GM23248 (cell line): Measurements from ENCODE around the gene PPL. TPM values are rescaled to one million over a fixed set of nuclear protein-coding genes. Genes with fewer than 3 reads are reported as not detected.

Experiments
- DNase-seq: peaks from one replicate; pipeline ENCODE4 v3.0.0-alpha.2; 2015
- H2AFZ ChIP-seq: fragments of 200-600 bp; sonication (generic); 2 replicates; pipeline ENCODE4 v1.6.1; 2016; ENCODE audit warnings: antibody characterized with exemption
- H3F3A ChIP-seq: fragments of 200-600 bp; sonication (generic); 2 replicates; pipeline ENCODE4 v1.6.1; 2016; ENCODE audit warnings: mild to moderate bottlenecking, antibody characterized with exemption, mixed run types; ENCODE audit not compliant: insufficient read depth
- H3K27ac ChIP-seq: fragments of 200-600 bp; sonication (generic); 2 replicates; pipeline ENCODE4 v1.5.1; 2016; ENCODE audit warnings: mild to moderate bottlenecking
- H3K27me3 ChIP-seq: fragments of 200-600 bp; sonication (generic); replicated peaks from 2 replicates; pipeline ENCODE4 v1.6.1; 2016; ENCODE audit warnings: mild to moderate bottlenecking; ENCODE audit not compliant: insufficient read depth
- H3K36me3 ChIP-seq: fragments of 200-600 bp; sonication (generic); 2 replicates; pipeline ENCODE4 v1.6.1; 2016; ENCODE audit warnings: low read depth, mild to moderate bottlenecking
- H3K4me1 ChIP-seq: fragments of 200-600 bp; sonication (generic); 2 replicates; pipeline ENCODE4 v1.6.1; 2016; ENCODE audit warnings: mild to moderate bottlenecking; ENCODE audit not compliant: insufficient read depth
- H3K4me2 ChIP-seq: fragments of 200-600 bp; sonication (generic); one replicate; pipeline ENCODE4 v1.6.1; 2016; ENCODE audit warnings: mild to moderate bottlenecking; ENCODE audit not compliant: unreplicated experiment
- H3K4me3 ChIP-seq: fragments of 200-600 bp; sonication (generic); 2 replicates; pipeline ENCODE4 v1.5.1; 2016; ENCODE audit warnings: mild to moderate bottlenecking
- H3K79me2 ChIP-seq: fragments of 200-600 bp; sonication (generic); 2 replicates; pipeline ENCODE4 v1.6.1; 2016; ENCODE audit warnings: mild to moderate bottlenecking; ENCODE audit not compliant: insufficient read depth
- H3K9ac ChIP-seq: fragments of 200-600 bp; sonication (generic); 2 replicates; pipeline ENCODE4 v1.6.1; 2016; ENCODE audit warnings: mild to moderate bottlenecking
- H3K9me2 ChIP-seq: fragments of 200-600 bp; sonication (generic); 2 replicates; pipeline ENCODE4 v1.6.1; 2016; ENCODE audit warnings: mixed run types, mild to moderate bottlenecking, moderate library complexity; ENCODE audit not compliant: insufficient read depth
- H3K9me3 ChIP-seq: fragments of 200-600 bp; sonication (generic); one replicate; pipeline ENCODE4 v1.6.1; 2017; ENCODE audit warnings: low read depth
- H4K20me1 ChIP-seq: fragments of 200-600 bp; sonication (generic); 2 replicates; pipeline ENCODE4 v1.6.0; 2016; ENCODE audit not compliant: insufficient read depth
- EZH2 ChIP-seq: fragments of 200-600 bp; sonication (generic); IDR thresholded peaks from 2 replicates; pipeline ENCODE4 v1.6.1; 2018; ENCODE audit warnings: antibody characterized with exemption, mild to moderate bottlenecking; ENCODE audit not compliant: insufficient read depth, poor library complexity, severe bottlenecking
- EZH2phosphoT487 ChIP-seq: fragments of 200-600 bp; sonication (generic); IDR thresholded peaks from 2 replicates; pipeline ENCODE4 v1.6.1; 2018; ENCODE audit warnings: antibody characterized with exemption, moderate library complexity, mild to moderate bottlenecking, low read depth; ENCODE audit not compliant: insufficient read depth
- WGBS, 2 experiments: methylation state at CpG; one replicate each; pipeline ENCODE4 v1.1.6; 2015 to 2017; ENCODE audit warnings: low lambda C conversion rate in 2 of 2, low coverage in 1 of 2; ENCODE audit errors: missing lambda C conversion rate in 2 of 2; 5-methylcytosine and 5-hydroxymethylcytosine counted together
- in situ Hi-C: fragments of 300-500 bp; cut with MboI; formaldehyde crosslinking; loops from 2 replicates; pipeline ENCODE4 v1.15.0; 2020
- polyA plus RNA-seq: library from polyadenylated mRNA; unstranded; fragments of >200 nt; fragmentation: Nextera tagmentation; extraction: Ambion mirVana; gene quantifications from 2 replicates; pipeline ENCODE4 v1.2.1, GENCODE V29; 2016
- total RNA-seq: library from RNA; depleted of rRNA; stranded (reverse); fragments of >200 nt; shearing (Covaris generic); gene quantifications from 2 replicates; pipeline ENCODE4 v1.2.3, GENCODE V29; 2014

The PPL gene
- total and polyA plus RNA-seq, 2 experiments from 2014 or later = 1.2 to 1.7 TPM

GRCh38 chr16:4891886-4892216 lies 45.1 kb downstream of the PPL start:
- H4K20me1 ChIP-seq = no peaks in the 10 kb centered on the region
- DNase-seq = peak; percentile 21
- H2AFZ ChIP-seq = no peak overlapping the region
- H3K9me3 ChIP-seq = no peaks in the 10 kb centered on the region
- H3K27ac ChIP-seq = no peak overlapping the region
- no peaks in the 10 kb centered on the region for H3K9me2 ChIP-seq
- H3K9ac ChIP-seq = no peak overlapping the region
- in situ Hi-C loops = no loop called here
- no peak for TF ChIP-seq EZH2phosphoT487
- no peak for TF ChIP-seq EZH2
- H3K4me3 ChIP-seq = no peak overlapping the region
- no peaks in the 10 kb centered on the region for H3K27me3 ChIP-seq
- H3K4me1 ChIP-seq = no peaks in the 10 kb centered on the region
- H3K4me2 ChIP-seq = no peak overlapping the region
- H3K36me3 ChIP-seq = peaks cover 2% of the 10 kb centered on the region; the same call in 1 of the 2 replicates
- 80 to 81% methylated on average over 12 of the region's 12 CpGs for WGBS, 2 experiments
- no peaks in the 10 kb centered on the region for H3F3A ChIP-seq
- H3K79me2 ChIP-seq = no peaks in the 10 kb centered on the region

GRCh38 chr16:4891097-4891885 lies 45.7 kb downstream of the PPL start:
- Histone ChIP-seq H2AFZ (no peak overlapping the region), H4K20me1 (no peaks in the 10 kb centered on the region), H3K36me3 (peaks cover 7% of the 10 kb centered on the region; the same call in 1 of the 2 replicates), H3K9me2 (no peaks in the 10 kb centered on the region), H3K79me2 (no peaks in the 10 kb centered on the region), H3K4me1 (no peaks in the 10 kb centered on the region), H3K4me3 (no peak overlapping the region), H3K9ac (no peak overlapping the region), H3K9me3 (no peaks in the 10 kb centered on the region), H3F3A (no peaks in the 10 kb centered on the region), H3K27me3 (no peaks in the 10 kb centered on the region), H3K27ac (no peak overlapping the region), H3K4me2 (no peak overlapping the region)
- in situ Hi-C loops = no loop called here
- DNase-seq = no peak
- TF ChIP-seq EZH2phosphoT487 (no peak), EZH2 (no peak)
- 84% methylated on average over 16 of the region's 16 CpGs for WGBS, 2 experiments

- H3K27me3 ChIP-seq = no peaks in the 10 kb centered on the region
- no peaks in the 10 kb centered on the region for H3K9me2 ChIP-seq
Measured at GRCh38 chr16:4890686-4891085, 46.3 kb downstream of the PPL start.

GRCh38 chr16:4890026-4890425 lies 46.9 kb downstream of the PPL start:
- H3K27me3 ChIP-seq = no peaks in the 10 kb centered on the region
- no peaks in the 10 kb centered on the region for H3F3A ChIP-seq
- TF ChIP-seq EZH2 (no peak), EZH2phosphoT487 (no peak)
- H3K79me2 ChIP-seq = no peaks in the 10 kb centered on the region
- H3K4me3 ChIP-seq = no peak overlapping the region
- H3K27ac ChIP-seq = no peak overlapping the region
- WGBS, 2 experiments = 72 to 76% methylated on average over 11 of the region's 11 CpGs
- H3K4me2 ChIP-seq = no peak overlapping the region
- DNase-seq = no peak
- H3K9me2 ChIP-seq = no peaks in the 10 kb centered on the region
- H3K36me3 ChIP-seq = peaks cover 14% of the 10 kb centered on the region; the same call in 1 of the 2 replicates
- H3K9me3 ChIP-seq = no peaks in the 10 kb centered on the region
- H2AFZ ChIP-seq = no peak overlapping the region
- no peaks in the 10 kb centered on the region for H3K4me1 ChIP-seq
- no peak overlapping the region for H3K9ac ChIP-seq
- H4K20me1 ChIP-seq = no peaks in the 10 kb centered on the region
- in situ Hi-C loops = no loop called here

More at GRCh38 chr16:4890686-4891085, 46.3 kb downstream of the PPL start:
- TF ChIP-seq EZH2 (no peak), EZH2phosphoT487 (no peak)
- H3K79me2 ChIP-seq = no peaks in the 10 kb centered on the region
- no peak for DNase-seq
- no peaks in the 10 kb centered on the region for H3F3A ChIP-seq
- WGBS, 2 experiments = 94 to 97% methylated on average over 15 to 16 of the region's 16 CpGs
- no peak overlapping the region for H3K9ac ChIP-seq
- H2AFZ ChIP-seq = no peak overlapping the region
- H3K27ac ChIP-seq = no peak overlapping the region
- no peaks in the 10 kb centered on the region for H4K20me1 ChIP-seq
- H3K36me3 ChIP-seq = peaks cover 13% of the 10 kb centered on the region; the same call in 1 of the 2 replicates
- no peaks in the 10 kb centered on the region for H3K4me1 ChIP-seq
- in situ Hi-C loops = no loop called here
- no peak overlapping the region for H3K4me3 ChIP-seq
- no peak overlapping the region for H3K4me2 ChIP-seq
- no peaks in the 10 kb centered on the region for H3K9me3 ChIP-seq
